Vagina (tissue), 2 donors: ENCODE data around the gene ERC2.

Experiments used
- CTCF ChIP-seq, 3 experiments: fragments of 450-650 bp in 2 of 3; fragments of 200-600 bp in 1 of 3; sonication (generic) in 1 of 3; IDR thresholded peaks; one replicate each; pipeline ENCODE4 v1.5.1; 2017 to 2019; ENCODE audit warnings: antibody characterized with exemption in 3 of 3, mild to moderate bottlenecking in 2 of 3, moderate library complexity in 2 of 3
- POLR2A ChIP-seq, 2 donors: fragments of 450-650 bp; IDR thresholded peaks; one replicate each; pipeline ENCODE4 v1.6.1; 2017; ENCODE audit warnings: antibody characterized with exemption in 2 of 2, mild to moderate bottlenecking in 2 of 2, moderate library complexity in 2 of 2
- POLR2AphosphoS5 ChIP-seq, 2 donors: sonication (generic); formaldehyde crosslinking; IDR thresholded peaks; one replicate each; pipeline ENCODE4 v1.9.0; 2017; ENCODE audit warnings: antibody characterized with exemption in 2 of 2, mild to moderate bottlenecking in 2 of 2, low read depth in 1 of 2; ENCODE audit not compliant: insufficient read depth in 1 of 2

- TF ChIP-seq CTCF (IDR thresholded peaks at IDR 0.05) (no peak), POLR2A (IDR thresholded peaks at IDR 0.05) (no peak), POLR2AphosphoS5 (IDR thresholded peaks at IDR 0.05; ENCODE audit: insufficient read depth in 1 of 2, low read depth in 1 of 2) (no peak)
These were observed 853.1 kb downstream of the ERC2 start for GRCh38 chr3:55615039-55615693.
